A549 (cell line): ENCODE measurements around the gene GPX4. TPM values are rescaled to one million over a fixed set of nuclear protein-coding genes. Genes with fewer than 3 reads are reported as not detected.

Source experiments
- ATAC-seq, 2 experiments: fragments of 200-7000 bp in 1 of 2; fragments of >200 bp in 1 of 2; cut with Nextera tagmentation in 1 of 2; cut with Tn5 transposase in 1 of 2; 3 replicates each; pipeline versions ENCODE4 v1.8.0 to v1.9.1; 2018 to 2020; ENCODE audit warnings: mild to moderate bottlenecking in 1 of 2, moderate library complexity in 1 of 2
- CTCF ChIA-PET: fragments of 300-600 bp; sonication (Branson Sonifier 250); formaldehyde crosslinking; extraction: SDS; loops from one replicate; lab custom pipeline; 2021; ENCODE audit warnings: antibody characterized with exemption, inconsistent platforms; lab: Yijun Ruan, JAX
- POLR2A ChIA-PET: fragments of 350-600 bp; formaldehyde crosslinking; extraction: SDS; loops from one replicate; lab custom pipeline; 2021; ENCODE audit warnings: antibody characterized with exemption, inconsistent platforms; lab: Yijun Ruan, JAX
- DNase-seq, 2 experiments: peaks; one replicate each; pipeline versions ENCODE4 v3.0.0 to v3.0.0-alpha.2; 2011 to 2016; ENCODE audit warnings: low read depth in 1 of 2, low spot score in 1 of 2
- FAIRE-seq: peaks from 2 replicates; lab custom pipeline; 2011; peaks lifted over from hg19 to GRCh38; lab: Jason Lieb, UNC
- H3K27ac ChIP-seq, 2 experiments: fragments of >200 bp; sonication (Bioruptor Twin); formaldehyde crosslinking; 3 replicates each; pipeline ENCODE4 v1.5.1; 2016 to 2017
- H3K4me1 ChIP-seq: fragments of >200 bp; sonication (Bioruptor Twin); formaldehyde crosslinking; 3 replicates; pipeline ENCODE4 v1.6.1; 2016
- H3K4me2 ChIP-seq: fragments of >200 bp; sonication (Bioruptor Twin); formaldehyde crosslinking; 3 replicates; pipeline ENCODE4 v1.6.1; 2016
- H3K4me3 ChIP-seq: fragments of >200 bp; sonication (Bioruptor Twin); formaldehyde crosslinking; 3 replicates; pipeline ENCODE4 v1.5.1; 2016
- H3K9me3 ChIP-seq: fragments of >200 bp; sonication (Bioruptor Twin); formaldehyde crosslinking; 3 replicates; pipeline ENCODE4 v1.6.1; 2016
- BCL3 ChIP-seq: fragments of >200 bp; sonication (Bioruptor Twin); formaldehyde crosslinking; IDR thresholded peaks from 3 replicates; pipeline ENCODE4 v1.6.1; 2016
- CBX2 ChIP-seq: fragments of 200-600 bp; sonication (generic); IDR thresholded peaks from 2 replicates; pipeline ENCODE4 v1.6.1; 2016; ENCODE audit warnings: low read depth, mild to moderate bottlenecking, borderline replicate concordance
- EP300 ChIP-seq, 2 experiments: fragments of >200 bp; sonication (Bioruptor Twin); formaldehyde crosslinking; IDR thresholded peaks; 2 replicates in 1 of 2; 3 replicates in 1 of 2; pipeline ENCODE4 v1.6.1; 2016 to 2017
- FOXS1 ChIP-seq: fragments of 250-450 bp; sonication (Bioruptor Pico); IDR thresholded peaks from 2 replicates; pipeline ENCODE4 v1.5.0; 2020; ENCODE audit warnings: mild to moderate bottlenecking, moderate library complexity
- HES2 ChIP-seq: fragments of >200 bp; sonication (Bioruptor Twin); formaldehyde crosslinking; IDR thresholded peaks from 2 replicates; pipeline ENCODE4 v1.6.1; 2016
- HOXA7 ChIP-seq: fragments of 250-450 bp; sonication (Bioruptor Pico); IDR thresholded peaks from 2 replicates; pipeline ENCODE4 v1.5.0; 2020; ENCODE audit warnings: mild to moderate bottlenecking, moderate library complexity
- PHF8 ChIP-seq: fragments of 200-600 bp; sonication (generic); IDR thresholded peaks from 2 replicates; pipeline ENCODE4 v1.6.1; 2016; ENCODE audit warnings: low read depth, mild to moderate bottlenecking, antibody characterized with exemption, moderate library complexity, borderline replicate concordance
- RARB ChIP-seq: fragments of 250-450 bp; sonication (Bioruptor Pico); IDR thresholded peaks from 2 replicates; pipeline ENCODE4 v1.8.0; 2021; ENCODE audit warnings: mild to moderate bottlenecking, moderate library complexity
- SREBF2 ChIP-seq: fragments of 450-650 bp; IDR thresholded peaks from 2 replicates; pipeline ENCODE4 v1.6.1; 2014; ENCODE audit warnings: mild to moderate bottlenecking, moderate library complexity
- TP53 ChIP-seq: fragments of 250-450 bp; sonication (Bioruptor Pico); IDR thresholded peaks from 2 replicates; pipeline ENCODE4 v1.5.0; 2021; ENCODE audit warnings: mild to moderate bottlenecking, moderate library complexity
- ZNF302 ChIP-seq: fragments of 250-450 bp; sonication (Bioruptor Pico); IDR thresholded peaks from 2 replicates; pipeline ENCODE4 v1.9.0; 2021; ENCODE audit warnings: inconsistent platforms, mild to moderate bottlenecking, moderate library complexity
- WGBS: methylation state at CpG from one replicate; pipeline ENCODE4 v1.1.6; 2017; ENCODE audit errors: missing lambda C conversion rate; 5-methylcytosine and 5-hydroxymethylcytosine counted together
- polyA plus RNA-seq, 4 experiments: library from polyadenylated mRNA; depleted of rRNA in 3 of 4; stranded (reverse); fragments of >200 nt; fragmentation: RNase III in 1 of 4; extraction: RNeasy Plus Mini Kit Qiagen cat#74134 plus additional on column Dnase treatment in 1 of 4; gene quantifications; 2 replicates in 3 of 4; 3 replicates in 1 of 4; pipeline ENCODE4 v1.2.3, GENCODE V29; 2011 to 2017
- TF ChIP-seq, protein P1 (sequence below): fragments of 250-450 bp; sonication (Bioruptor Pico); IDR thresholded peaks from 2 replicates; pipeline ENCODE4 v1.5.0; 2021; ENCODE audit warnings: mild to moderate bottlenecking, moderate library complexity, borderline replicate concordance
- TF ChIP-seq, protein P2 (sequence below): IDR thresholded peaks from 2 replicates; pipeline ENCODE4 v1.6.1; 2012

GPX4 gene
- polyA plus RNA-seq, 2 of the 4 experiments (the other 2 are of a cell fraction): 248 to 394 TPM

DNA sequence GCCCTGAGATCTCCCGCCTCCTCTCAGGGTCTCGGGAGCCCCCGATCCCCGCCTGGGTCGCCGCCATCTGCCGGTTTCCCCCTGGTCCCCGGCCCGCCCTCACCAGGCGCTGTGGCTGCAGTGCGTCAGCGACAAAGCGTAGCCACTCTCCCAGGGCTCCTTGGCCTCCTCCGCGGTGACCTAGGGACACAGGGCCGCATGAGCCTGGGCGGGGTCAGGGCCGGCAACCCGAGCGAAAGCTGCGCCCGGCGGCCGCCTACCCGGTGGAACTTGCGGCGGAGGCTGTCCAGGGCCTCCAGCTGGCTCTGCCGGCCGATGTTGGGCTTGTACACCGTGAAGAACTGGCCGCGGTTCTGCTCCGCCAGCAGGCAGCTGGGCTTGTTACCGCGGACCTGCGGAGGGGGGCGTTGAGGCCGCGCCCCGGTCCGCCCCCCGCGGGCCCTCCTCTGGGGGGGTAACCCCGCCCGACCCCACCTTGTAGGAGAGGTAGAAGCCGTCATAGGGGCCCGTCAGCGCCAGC, 5.3 kb downstream of the GPX4 start:
- H3K4me2 ChIP-seq: no peak overlapping the region
- ChIA-PET POLR2A (no interaction called here), CTCF (no interaction called here)
- H3K27ac ChIP-seq: no peak overlapping the region
- no peak overlapping the region for H3K4me3 ChIP-seq
- no peaks in the 10 kb centered on the region for H3K9me3 ChIP-seq
- DNase-seq (no peak), FAIRE-seq (no peak), ATAC-seq (no peak)
- WGBS: 80% methylated on average over 1 of the region's 48 CpGs
- TF ChIP-seq SREBF2 (no peak), HOXA7 (no peak), FOXS1 (no peak), BCL3 (no peak)
- TF ChIP-seq, protein P1, sequence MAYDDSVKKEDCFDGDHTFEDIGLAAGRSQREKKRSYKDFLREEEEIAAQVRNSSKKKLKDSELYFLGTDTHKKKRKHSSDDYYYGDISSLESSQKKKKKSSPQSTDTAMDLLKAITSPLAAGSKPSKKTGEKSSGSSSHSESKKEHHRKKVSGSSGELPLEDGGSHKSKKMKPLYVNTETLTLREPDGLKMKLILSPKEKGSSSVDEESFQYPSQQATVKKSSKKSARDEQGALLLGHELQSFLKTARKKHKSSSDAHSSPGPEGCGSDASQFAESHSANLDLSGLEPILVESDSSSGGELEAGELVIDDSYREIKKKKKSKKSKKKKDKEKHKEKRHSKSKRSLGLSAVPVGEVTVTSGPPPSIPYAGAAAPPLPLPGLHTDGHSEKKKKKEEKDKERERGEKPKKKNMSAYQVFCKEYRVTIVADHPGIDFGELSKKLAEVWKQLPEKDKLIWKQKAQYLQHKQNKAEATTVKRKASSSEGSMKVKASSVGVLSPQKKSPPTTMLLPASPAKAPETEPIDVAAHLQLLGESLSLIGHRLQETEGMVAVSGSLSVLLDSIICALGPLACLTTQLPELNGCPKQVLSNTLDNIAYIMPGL: no peak
- peaks cover 51% of the 10 kb centered on the region for H3K4me1 ChIP-seq

DNA sequence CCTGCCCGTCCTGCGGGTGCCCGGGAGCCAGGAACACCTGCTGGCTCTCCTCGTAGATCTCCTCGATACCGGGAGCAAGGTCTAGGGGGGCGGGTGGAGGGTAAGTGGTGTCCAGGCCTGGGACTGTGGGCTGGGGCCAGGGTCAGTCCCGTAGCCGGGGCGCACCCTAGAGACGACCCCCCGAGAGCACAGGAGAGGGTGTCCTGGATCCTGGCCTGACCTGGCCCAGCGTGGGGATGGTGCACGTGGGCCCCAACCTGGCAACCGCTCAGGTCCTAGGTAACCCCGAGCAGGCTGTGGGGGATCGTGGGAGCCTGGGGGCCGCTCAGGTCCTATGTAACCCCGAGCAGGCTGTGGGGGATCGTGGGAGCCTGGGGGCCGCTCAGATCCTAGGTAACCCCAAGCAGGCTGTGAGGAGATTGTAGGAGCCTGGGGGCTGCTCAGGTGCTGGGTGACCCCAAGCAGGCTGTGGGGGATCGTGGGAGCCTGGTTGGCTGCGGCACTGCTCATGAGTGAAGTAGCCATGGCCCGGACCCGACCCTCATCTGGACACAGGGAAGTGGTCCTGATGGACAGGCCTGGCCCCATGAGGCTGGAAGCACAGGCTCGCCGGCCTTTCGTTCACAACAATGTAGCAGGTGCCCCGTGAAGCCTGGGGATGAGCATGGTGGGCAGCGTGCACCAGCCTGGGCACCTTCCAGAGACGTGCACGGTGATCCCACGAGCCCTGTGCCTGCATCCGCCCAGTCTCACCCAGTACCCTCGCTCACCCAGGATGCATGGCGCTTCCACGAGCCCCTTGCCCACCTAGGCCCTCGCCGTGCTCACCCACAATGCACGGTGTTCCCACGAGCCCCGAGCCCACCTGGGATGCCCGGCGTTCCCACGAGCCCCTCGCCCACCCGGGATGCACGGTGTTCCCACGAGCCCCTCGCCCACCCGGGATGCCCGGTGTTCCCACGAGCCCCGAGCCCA, 6.2 kb downstream of the GPX4 start:
- TF ChIP-seq PHF8 (no peak), EP300 (IDR thresholded peaks at IDR 0.05) (no peak), HES2 (no peak), RARB (CRISPR knock-in tag) (no peak), ZNF302 (CRISPR knock-in tag) (no peak), CBX2 (no peak), TP53 (no peak)
- TF ChIP-seq, protein P2, sequence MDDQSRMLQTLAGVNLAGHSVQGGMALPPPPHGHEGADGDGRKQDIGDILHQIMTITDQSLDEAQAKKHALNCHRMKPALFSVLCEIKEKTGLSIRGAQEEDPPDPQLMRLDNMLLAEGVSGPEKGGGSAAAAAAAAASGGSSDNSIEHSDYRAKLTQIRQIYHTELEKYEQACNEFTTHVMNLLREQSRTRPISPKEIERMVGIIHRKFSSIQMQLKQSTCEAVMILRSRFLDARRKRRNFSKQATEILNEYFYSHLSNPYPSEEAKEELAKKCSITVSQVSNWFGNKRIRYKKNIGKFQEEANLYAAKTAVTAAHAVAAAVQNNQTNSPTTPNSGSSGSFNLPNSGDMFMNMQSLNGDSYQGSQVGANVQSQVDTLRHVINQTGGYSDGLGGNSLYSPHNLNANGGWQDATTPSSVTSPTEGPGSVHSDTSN: peak; percentile 18; the same call in 1 of the 2 replicates
- TF ChIP-seq, protein P1: no peak

More for the DNA sequence above, 6.2 kb downstream of the GPX4 start:
- POLR2A ChIA-PET: no interaction called here
- ATAC-seq: no peak
- CTCF ChIA-PET: no interaction called here
- no peak overlapping the region; a peak in 1 of 6 replicates for H3K27ac ChIP-seq
- H3K4me1 ChIP-seq: peaks cover 54% of the 10 kb centered on the region
- H3K9me3 ChIP-seq: no peaks in the 10 kb centered on the region
- no peak for FAIRE-seq
- DNase-seq: no peak
- H3K4me2 ChIP-seq: no peak overlapping the region
- WGBS: 88% methylated on average over 12 of the region's 54 CpGs
- H3K4me3 ChIP-seq: no peak overlapping the region
